HG03469 (cell line): Measurements from ENCODE around the gene CACNA1S.

Source experiments
- ATAC-seq: cut with Tn5 transposase; IDR thresholded peaks from one replicate; pipeline ENCODE4 v1.9.1; 2021; ENCODE audit warnings: mild to moderate bottlenecking, moderate library complexity, moderate number of reproducible peaks; ENCODE audit not compliant: unreplicated experiment

Gene CACNA1S

DNA sequence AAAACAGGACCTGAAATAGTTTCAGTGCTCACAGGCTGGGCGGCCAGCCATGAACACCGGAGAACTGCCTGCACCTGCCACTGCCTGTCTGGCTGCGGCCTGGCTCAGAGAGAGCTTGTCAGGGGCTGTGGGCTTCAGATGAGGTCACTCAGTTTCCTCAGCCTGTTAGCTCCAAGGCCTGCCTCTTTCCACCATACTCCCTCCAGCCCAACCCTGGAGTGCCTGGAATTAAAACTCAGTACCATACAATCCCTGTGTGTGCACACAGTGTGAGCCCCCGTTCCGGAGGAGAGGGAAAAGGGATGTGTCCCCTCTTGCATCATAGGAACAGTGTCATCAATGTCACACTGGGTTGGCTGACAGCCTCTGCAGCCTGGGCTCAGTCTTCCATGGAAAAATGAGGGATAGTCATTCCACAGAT lies 16.2 kb downstream of the CACNA1S start:
- ATAC-seq: no peak

DNA sequence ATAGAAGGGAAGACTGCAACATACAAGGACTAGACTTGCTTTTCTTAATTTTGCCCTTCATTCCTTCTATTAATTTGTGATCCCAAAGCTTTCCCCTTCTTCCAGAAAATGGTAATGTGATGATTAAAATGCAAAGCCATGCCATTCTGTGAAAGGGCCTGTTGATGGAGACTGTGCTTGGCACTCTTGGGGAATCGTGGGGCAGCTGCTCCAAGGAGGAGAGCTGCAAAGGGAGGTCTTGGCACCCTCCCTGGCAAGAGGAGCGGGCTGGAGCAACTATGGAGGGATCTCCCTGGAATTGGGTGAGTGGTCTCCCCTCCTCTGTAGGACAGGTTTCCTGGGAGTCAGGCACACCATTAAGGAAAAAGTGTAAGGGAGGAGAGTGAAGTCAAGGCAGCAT lies 16.6 kb downstream of the CACNA1S start:
- no peak for ATAC-seq

GRCh38 chr1:201094832-201095231 lies 17.4 kb downstream of the CACNA1S start:
- ATAC-seq: no peak

DNA sequence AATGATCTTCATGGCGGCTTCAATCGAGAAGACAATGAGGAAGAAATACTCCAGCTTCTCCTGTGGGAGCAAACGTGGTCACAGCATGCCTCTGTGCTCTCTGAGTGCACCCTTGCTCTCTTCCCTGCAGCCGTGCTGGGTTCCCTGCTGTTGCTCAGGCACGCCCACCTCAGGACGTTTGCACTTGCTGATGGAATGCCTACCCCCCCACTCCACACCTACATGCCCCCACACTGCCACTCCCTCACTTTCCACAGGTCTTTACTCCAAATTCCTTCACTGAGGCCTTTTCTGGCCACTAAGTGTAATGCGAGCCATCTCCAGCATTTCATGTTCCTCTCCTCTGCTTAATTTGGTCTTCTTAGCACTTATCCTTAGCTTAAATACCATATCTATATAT lies 18.3 kb downstream of the CACNA1S start:
- ATAC-seq: no peak

GRCh38 chr1:201093561-201093960 lies 18.7 kb downstream of the CACNA1S start:
- ATAC-seq: no peak

DNA sequence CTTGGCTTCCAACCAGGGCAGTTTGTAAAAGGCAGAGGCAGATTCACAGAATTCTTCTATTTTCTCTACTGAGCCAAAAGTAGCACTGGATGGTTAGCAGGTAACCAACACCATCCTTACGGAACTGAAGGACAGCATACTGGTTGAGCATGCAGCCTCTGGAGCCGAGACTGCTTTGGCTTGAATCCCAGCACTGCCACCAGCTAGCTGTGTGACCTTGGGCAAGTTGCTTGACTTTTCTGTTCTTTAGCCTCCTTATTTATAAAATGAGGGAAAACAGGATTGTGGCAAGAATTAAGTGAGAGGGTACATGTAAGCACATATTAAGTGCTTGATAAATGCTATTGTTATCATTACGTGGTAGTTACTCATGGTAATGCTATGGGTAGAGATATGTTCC lies 19.5 kb downstream of the CACNA1S start:
- ATAC-seq: no peak

DNA sequence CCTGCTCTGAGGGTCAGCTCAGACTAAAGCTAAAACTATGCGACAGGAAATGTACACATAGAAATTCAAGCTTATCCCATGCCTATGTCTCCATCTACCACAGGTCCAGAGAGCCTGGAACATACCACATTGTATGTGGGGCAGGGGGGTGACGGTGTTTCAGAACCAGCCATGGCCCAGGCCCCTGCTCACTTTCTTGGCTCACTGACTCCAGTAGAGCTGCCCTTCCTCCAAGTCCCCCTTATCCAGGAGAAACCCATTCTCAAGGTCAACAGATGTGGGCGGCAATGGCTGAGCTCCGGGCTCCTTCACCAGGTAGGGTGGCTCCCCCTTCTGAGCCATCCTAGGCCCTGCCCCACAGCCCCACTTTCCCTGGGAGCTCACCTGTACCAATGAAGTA lies 21.0 kb downstream of the CACNA1S start:
- ATAC-seq: no peak

- ATAC-seq: no peak
These were observed 21.7 kb downstream of the CACNA1S start for GRCh38 chr1:201090541-201090940.

DNA sequence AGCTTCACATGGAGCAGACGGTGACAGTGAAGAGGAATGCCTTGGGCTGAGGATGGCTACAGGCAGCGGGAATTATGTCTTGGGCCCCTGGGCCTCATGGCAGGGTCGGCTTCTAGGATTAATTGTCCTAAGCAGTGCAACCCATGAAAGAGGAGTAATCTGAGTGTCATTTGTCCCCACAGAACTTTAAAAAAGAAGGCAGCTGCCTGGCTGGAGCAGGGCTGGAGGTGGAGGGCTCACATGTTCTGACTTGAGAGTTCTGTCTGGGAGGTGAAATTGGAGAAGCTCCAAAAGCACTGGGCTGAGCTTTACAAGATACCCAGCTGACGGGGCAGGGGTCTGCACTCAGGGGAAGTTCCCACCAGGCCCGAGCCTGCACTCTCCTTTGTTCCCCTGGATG lies 22.6 kb downstream of the CACNA1S start:
- ATAC-seq: no peak

GRCh38 chr1:201088901-201089525 lies 23.2 kb downstream of the CACNA1S start:
- ATAC-seq: no peak

- ATAC-seq: no peak
These were observed 23.8 kb downstream of the CACNA1S start for GRCh38 chr1:201088395-201088794.

- no peak for ATAC-seq
These were observed 26.1 kb downstream of the CACNA1S start for GRCh38 chr1:201085902-201086735.

- no peak for ATAC-seq
These were observed 27.9 kb downstream of the CACNA1S start for GRCh38 chr1:201084295-201084694.

- no peak for ATAC-seq
These were observed 28.5 kb downstream of the CACNA1S start for GRCh38 chr1:201083741-201084140.

GRCh38 chr1:201080135-201080534 lies 32.1 kb downstream of the CACNA1S start:
- ATAC-seq: no peak

- ATAC-seq: no peak
These were observed 34.5 kb downstream of the CACNA1S start for GRCh38 chr1:201077736-201078135.

DNA sequence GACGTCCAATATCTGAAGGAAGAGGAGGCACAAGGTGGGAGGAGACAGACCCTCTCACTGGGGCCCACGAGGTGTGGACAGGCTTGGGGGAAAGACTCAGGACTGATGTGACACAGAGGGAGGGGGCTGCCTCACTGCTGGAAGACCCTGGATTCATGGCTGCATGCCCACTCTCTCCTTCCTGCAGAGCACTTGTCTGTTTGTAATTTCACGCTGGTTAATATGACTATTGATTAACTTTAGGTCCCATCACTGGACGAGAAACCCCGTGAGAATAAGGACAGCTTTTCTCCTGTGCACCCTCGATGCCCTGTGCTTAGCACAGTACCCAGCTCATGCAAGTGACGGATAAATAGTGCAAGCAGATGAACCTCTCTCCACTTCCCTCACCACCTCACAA lies 35.1 kb downstream of the CACNA1S start:
- ATAC-seq: no peak

DNA sequence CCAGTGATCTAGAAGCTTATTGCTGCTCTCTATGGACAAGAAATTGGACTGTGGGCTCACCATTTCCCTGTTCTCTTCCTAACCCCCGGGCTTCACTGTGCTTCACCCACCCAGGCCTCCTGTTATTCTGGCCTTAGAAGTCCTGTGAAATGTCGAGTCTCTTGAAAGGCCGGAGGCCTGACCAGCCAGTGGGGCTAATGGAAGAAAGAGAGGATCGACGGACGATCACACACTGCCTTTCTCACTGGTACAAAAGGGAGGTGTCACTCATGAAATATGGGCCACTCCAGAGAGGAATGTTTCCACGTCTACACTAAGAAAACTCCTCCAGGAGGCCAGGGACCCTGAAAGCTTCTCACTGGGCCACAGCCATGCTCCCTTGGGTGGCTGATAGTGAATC lies 36.1 kb downstream of the CACNA1S start:
- no peak for ATAC-seq

DNA sequence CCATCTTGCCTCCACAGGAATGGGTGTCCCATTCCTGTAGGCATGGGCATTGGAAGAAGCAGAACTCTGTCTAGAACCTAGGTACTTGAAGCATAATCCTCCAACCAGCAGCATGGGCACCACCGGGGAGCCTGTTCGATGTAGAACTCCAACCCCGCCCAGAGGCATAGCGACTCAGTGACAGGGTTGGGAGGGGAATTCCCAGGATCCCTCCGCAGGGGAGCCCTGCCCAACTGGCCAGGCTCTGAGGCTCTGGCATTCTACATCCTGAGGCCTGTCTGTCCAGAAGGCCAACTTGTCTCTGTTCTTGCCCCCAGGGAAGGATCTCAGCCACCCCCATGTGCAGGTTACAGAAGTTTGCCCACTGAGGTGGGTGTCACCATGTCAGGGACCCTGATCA lies 38.2 kb downstream of the CACNA1S start:
- no peak for ATAC-seq

DNA sequence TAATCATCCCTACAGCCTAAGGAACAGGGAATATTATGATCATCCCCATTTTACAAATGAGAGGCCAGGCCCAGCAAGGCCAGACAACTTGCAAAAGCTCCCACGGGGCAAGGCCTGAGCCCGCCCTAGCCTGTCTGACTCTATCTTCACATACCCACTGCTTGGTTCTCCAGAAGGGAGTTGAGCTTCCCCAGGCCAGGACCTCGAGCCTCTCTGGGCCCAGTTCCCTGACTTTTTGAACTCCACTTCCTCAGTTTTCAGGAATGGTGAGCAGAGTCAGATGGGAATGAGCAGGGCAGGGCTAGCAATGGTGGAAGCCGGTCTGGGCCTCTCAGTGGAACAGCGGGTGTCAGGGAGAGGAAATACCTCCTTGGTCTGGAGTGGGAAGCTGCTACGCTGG lies 39.3 kb downstream of the CACNA1S start:
- ATAC-seq: no peak

DNA sequence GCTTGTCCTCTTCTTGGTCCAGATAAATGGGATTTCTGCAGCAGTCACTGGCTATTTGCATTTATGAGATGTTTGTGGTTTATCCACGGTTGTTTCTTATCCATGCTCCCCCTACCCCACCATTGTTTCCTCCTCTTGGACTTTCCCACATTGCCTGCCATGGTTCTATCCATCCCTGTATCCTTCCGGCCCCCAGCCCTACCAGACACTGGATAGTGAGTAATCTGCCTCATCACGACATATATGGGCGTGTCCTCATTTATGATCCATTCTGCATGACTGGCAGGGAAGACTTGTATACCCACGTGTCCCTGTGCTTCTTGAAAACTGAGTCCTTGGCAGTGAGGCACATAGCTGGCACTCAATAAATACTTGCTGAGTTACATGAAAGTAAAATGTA lies 40.1 kb downstream of the CACNA1S start:
- ATAC-seq: no peak

GRCh38 chr1:201069636-201070035 lies 42.6 kb downstream of the CACNA1S start:
- ATAC-seq: no peak

GRCh38 chr1:201068976-201069375 lies 43.2 kb downstream of the CACNA1S start:
- no peak for ATAC-seq
